ENCODE data around the gene TMPRSS9. TPM values are rescaled to one million over a fixed set of nuclear protein-coding genes. Genes with fewer than 3 reads are reported as not detected.
A peak's percentile ranks its signal among the peaks of the same experiment; 100 is the strongest.

Gene TMPRSS9
- total and polyA plus RNA-seq, 2 of the 13 experiments (the other 11 are each of a cell fraction or from before 2014, with no cell fraction given) = 2.5 to 5.2 TPM

GRCh38 chr19:2394442-2395292 is 34.6 kb downstream of the TMPRSS9 start (continued):
- TF ChIP-seq FLYWCH1 (CRISPR knock-in tag; IDR thresholded peaks at IDR 0.05) (no peak), ZNF225 (CRISPR knock-in tag; IDR thresholded peaks at IDR 0.05) (no peak; the same call in 1 of the 2 replicates), HMGXB4 (CRISPR knock-in tag; IDR thresholded peaks at IDR 0.05; ENCODE audit: borderline replicate concordance in 1 of 2, low read depth in 1 of 2) (peak in 1 of 2 experiments; percentile 24; a peak in 2 of 4 replicates), HNRNPH1 (optimal IDR thresholded peaks at IDR 0.05; ENCODE audit: low read depth, low read length) (no peak), ZNF777 (CRISPR knock-in tag; IDR thresholded peaks at IDR 0.05) (no peak), HNRNPUL1 (IDR thresholded peaks at IDR 0.05; ENCODE audit: low read depth, low read length) (no peak), ZNF317 (CRISPR knock-in tag; IDR thresholded peaks at IDR 0.05) (no peak), HCFC1 (IDR thresholded peaks at IDR 0.05; ENCODE audit: low read depth, low read length) (no peak), ZNF333 (CRISPR knock-in tag; IDR thresholded peaks at IDR 0.05; ENCODE audit: borderline replicate concordance) (no peak), ZNF770 (CRISPR knock-in tag; IDR thresholded peaks at IDR 0.05) (no peak), ZBED4 (CRISPR knock-in tag; IDR thresholded peaks at IDR 0.05; ENCODE audit: borderline replicate concordance) (no peak; the same call in 1 of the 2 replicates), PLRG1 (conservative IDR thresholded peaks at IDR 0.05) (no peak), HDAC6 (IDR thresholded peaks at IDR 0.05; ENCODE audit: low read depth, low read length) (no peak), ZNF20 (CRISPR knock-in tag; IDR thresholded peaks at IDR 0.05) (no peak), TCF7L2 (IDR thresholded peaks at IDR 0.05; ENCODE audit: low read depth, low read length) (no peak), PBX3 (CRISPR knock-in tag; IDR thresholded peaks at IDR 0.05; ENCODE audit: borderline replicate concordance) (no peak), TFE3 (CRISPR knock-in tag; IDR thresholded peaks at IDR 0.05) (no peak)
